IMR-90 (cell line): Measurements from ENCODE around the gene AFG1L. TPM values are rescaled to one million over a fixed set of nuclear protein-coding genes. Genes with fewer than 3 reads are reported as not detected.

Experiments used
- ATAC-seq: fragments of 200-7000 bp; cut with Tn5 transposase; 2 replicates; pipeline ENCODE4 v1.9.1; 2020; ENCODE audit warnings: low read depth, mild to moderate bottlenecking, moderate library complexity
- Bru-seq: library from RNA; stranded (reverse); fragments of 400-500 nt; gene quantifications from one replicate; lab custom pipeline; 2021; lab: Mats Ljungman, UMichigan
- BruChase-seq, 2 experiments: library from RNA; stranded (reverse); fragments of 400-500 nt; gene quantifications; one replicate each; lab custom pipeline; 2021; lab: Mats Ljungman, UMichigan
- BruUV-seq: library from RNA; stranded (reverse); fragments of 400-500 nt; replicated peaks from 2 replicates; lab custom pipeline; 2021; lab: Mats Ljungman, UMichigan
- CTCF ChIA-PET: fragments of 300-600 bp; formaldehyde crosslinking; extraction: SDS; loops from one replicate; lab custom pipeline; 2021; ENCODE audit warnings: antibody characterized with exemption; lab: Yijun Ruan, JAX
- POLR2A ChIA-PET: fragments of 300-600 bp; sonication (Branson Sonifier 250); formaldehyde crosslinking; loops from one replicate; lab custom pipeline; 2022; ENCODE audit warnings: antibody characterized with exemption; ENCODE audit not compliant: unreplicated experiment; lab: Charles Lee
- DNase-seq: peaks from one replicate; pipeline ENCODE4 v3.0.0; 2013
- H2AFZ ChIP-seq: replicated peaks from 2 replicates; pipeline ENCODE3; 2013; ENCODE audit warnings: low read length, mild to moderate bottlenecking; ENCODE audit not compliant: poor library complexity
- H2AK5ac ChIP-seq: 2 replicates; pipeline ENCODE4 v1.6.1; 2013; ENCODE audit warnings: low read depth, low read length, inconsistent platforms
- H2AK9ac ChIP-seq: replicated peaks from 2 replicates; pipeline ENCODE3; 2013; ENCODE audit warnings: mild to moderate bottlenecking, low read depth, low read length, moderate library complexity; ENCODE audit not compliant: poor library complexity
- H2BK120ac ChIP-seq: 2 replicates; pipeline ENCODE4 v1.6.1; 2013; ENCODE audit warnings: low read depth, low read length, inconsistent platforms
- H2BK15ac ChIP-seq: 3 replicates; pipeline ENCODE4 v1.6.1; 2013; ENCODE audit warnings: low read depth, low read length, inconsistent platforms
- H2BK20ac ChIP-seq: 2 replicates; pipeline ENCODE4 v1.6.1; 2013; ENCODE audit warnings: low read depth, mild to moderate bottlenecking, inconsistent platforms, low read length, moderate library complexity
- H2BK5ac ChIP-seq: 2 replicates; pipeline ENCODE4 v1.6.1; 2013; ENCODE audit warnings: mild to moderate bottlenecking, low read depth, low read length, inconsistent platforms; ENCODE audit not compliant: poor library complexity, severe bottlenecking
- H3K14ac ChIP-seq: replicated peaks from 2 replicates; pipeline ENCODE4 v1.6.1; 2013; ENCODE audit warnings: low read depth, low read length, inconsistent platforms
- H3K18ac ChIP-seq: 2 replicates; pipeline ENCODE4 v1.6.1; 2013; ENCODE audit warnings: low read depth, low read length, control low read depth
- H3K23ac ChIP-seq: 2 replicates; pipeline ENCODE4 v1.6.1; 2013; ENCODE audit warnings: low read depth, low read length, inconsistent platforms
- H3K27ac ChIP-seq: 2 replicates; pipeline ENCODE4 v1.5.1; 2013; ENCODE audit warnings: mild to moderate bottlenecking, control low read depth, low read length; ENCODE audit not compliant: insufficient read depth
- H3K27me3 ChIP-seq: 2 replicates; pipeline ENCODE4 v1.6.1; 2013; ENCODE audit warnings: low read length; ENCODE audit not compliant: control insufficient read depth, insufficient read depth
- H3K36me3 ChIP-seq: 2 replicates; pipeline ENCODE4 v1.6.1; 2013; ENCODE audit warnings: low read length, mixed read lengths; ENCODE audit not compliant: control insufficient read depth, insufficient read depth
- H3K4ac ChIP-seq: 2 replicates; pipeline ENCODE4 v1.6.1; 2013; ENCODE audit warnings: low read depth, low read length, inconsistent platforms
- H3K4me1 ChIP-seq: 2 replicates; pipeline ENCODE4 v1.6.1; 2013; ENCODE audit warnings: low read length, mixed read lengths; ENCODE audit not compliant: control insufficient read depth, insufficient read depth
- H3K4me2 ChIP-seq: 2 replicates; pipeline ENCODE4 v1.6.1; 2013; ENCODE audit warnings: low read depth, mild to moderate bottlenecking, control low read depth, low read length, moderate library complexity
- H3K4me3 ChIP-seq: 2 replicates; pipeline ENCODE4 v1.5.1; 2013; ENCODE audit warnings: low read depth, mild to moderate bottlenecking, control low read depth, low read length, moderate library complexity; ENCODE audit not compliant: insufficient read depth
- H3K56ac ChIP-seq: 2 replicates; pipeline ENCODE4 v1.6.1; 2013; ENCODE audit warnings: low read length, inconsistent platforms; ENCODE audit not compliant: insufficient read depth; ENCODE audit errors: extremely low read depth
- H3K79me1 ChIP-seq, 2 experiments: 2 replicates each; pipeline ENCODE4 v1.6.1; 2013; ENCODE audit warnings: low read length in 2 of 2, inconsistent platforms in 1 of 2, low read depth in 1 of 2
- H3K9ac ChIP-seq: 2 replicates; pipeline ENCODE4 v1.6.1; 2013; ENCODE audit warnings: low read depth, low read length, control low read depth
- H3K9me1 ChIP-seq: 2 replicates; pipeline ENCODE4 v1.6.1; 2013; ENCODE audit warnings: low read length, inconsistent platforms; ENCODE audit not compliant: insufficient read depth
- H3K9me3 ChIP-seq: 2 replicates; pipeline ENCODE4 v1.6.1; 2013; ENCODE audit warnings: low read length; ENCODE audit not compliant: control insufficient read depth, insufficient read depth
- H4K20me1 ChIP-seq: 2 replicates; pipeline ENCODE4 v1.6.1; 2013; ENCODE audit warnings: low read length, inconsistent platforms; ENCODE audit not compliant: insufficient read depth
- H4K5ac ChIP-seq: 2 replicates; pipeline ENCODE4 v1.6.1; 2013; ENCODE audit warnings: mild to moderate bottlenecking, low read depth, low read length, control low read depth
- H4K8ac ChIP-seq, 2 experiments: 2 replicates each; pipeline ENCODE4 v1.6.1; 2013; ENCODE audit warnings: low read depth in 2 of 2, low read length in 2 of 2, control low read depth in 1 of 2, inconsistent platforms in 1 of 2
- H4K91ac ChIP-seq: 2 replicates; pipeline ENCODE4 v1.6.1; 2013; ENCODE audit warnings: low read depth, low read length, inconsistent platforms; ENCODE audit not compliant: insufficient read depth
- BHLHE40 ChIP-seq: fragments of 150-350 bp; IDR thresholded peaks from 2 replicates; pipeline ENCODE4 v1.6.1; 2016; ENCODE audit warnings: mild to moderate bottlenecking, low read depth, low read length
- CHD1 ChIP-seq: IDR thresholded peaks from 2 replicates; pipeline ENCODE4 v1.6.1; 2012; ENCODE audit warnings: low read depth, low read length, improper control_type of control experiment
- MAFK ChIP-seq: IDR thresholded peaks from 2 replicates; pipeline ENCODE4 v1.6.1; 2012; ENCODE audit warnings: low read depth, low read length, improper control_type of control experiment
- MAZ ChIP-seq: IDR thresholded peaks from 2 replicates; pipeline ENCODE4 v1.6.1; 2012; ENCODE audit warnings: low read depth, mild to moderate bottlenecking, low read length, improper control_type of control experiment, moderate library complexity, borderline replicate concordance
- MXI1 ChIP-seq: IDR thresholded peaks from 2 replicates; pipeline ENCODE4 v1.6.1; 2012; ENCODE audit warnings: low read depth, mild to moderate bottlenecking, low read length, moderate library complexity, borderline replicate concordance
- POLR2A ChIP-seq: IDR thresholded peaks from 2 replicates; pipeline ENCODE4 v1.6.1; 2012; ENCODE audit warnings: mild to moderate bottlenecking, low read depth, low read length
- WGBS, 2 experiments: methylation state at CpG; one replicate each; pipeline versions ENCODE4 v1.1.5 to v1.1.7; 2013; ENCODE audit warnings: missing lambda C conversion rate in 2 of 2; ENCODE audit not compliant: insufficient read length in 1 of 2; ENCODE audit errors: extremely low coverage in 2 of 2; 5-methylcytosine and 5-hydroxymethylcytosine counted together
- dilution Hi-C: fragments of 300-500 bp; cut with HindIII; formaldehyde crosslinking; loops from one replicate; pipeline ENCODE4 v1.14.3; 2018; ENCODE audit warnings: low sequenced_read_pairs; ENCODE audit not compliant: unreplicated experiment
- in situ Hi-C: fragments of 300-500 bp; cut with MboI; formaldehyde crosslinking; loops from 3 replicates; pipeline ENCODE4 v1.14.3; 2019; ENCODE audit warnings: low sequenced_read_pairs, inconsistent platforms, mixed read lengths
- intact Hi-C: fragments of 100-400 bp; cut with micrococcal nuclease; formaldehyde crosslinking; loops from 2 replicates; pipeline ENCODE4 v1.10.0; 2022
- long read RNA-seq: library from polyadenylated mRNA; unstranded; transcript quantifications from one replicate; pipeline ENCODE4 v2.0.0, GENCODE V29; 2021; ENCODE audit not compliant: unreplicated experiment
- polyA plus RNA-seq, 3 experiments: library from polyadenylated mRNA; depleted of rRNA; stranded (reverse); fragments of >200 nt; gene quantifications; 2 replicates each; pipeline ENCODE4 v1.2.3, GENCODE V29; 2012; ENCODE audit warnings: low replicate concordance in 1 of 3
- total RNA-seq: library from RNA; depleted of rRNA; stranded (reverse); fragments of >200 nt; gene quantifications from 2 replicates; pipeline ENCODE4 v1.2.3, GENCODE V29; 2012; rRNA removed
- TF ChIP-seq, protein P1 (sequence below): fragments of 150-350 bp; IDR thresholded peaks from 2 replicates; pipeline ENCODE4 v1.6.1; 2016; ENCODE audit warnings: low read depth, mild to moderate bottlenecking, low read length, moderate library complexity, borderline replicate concordance

AFG1L gene
- total RNA-seq (2.0 and 2.8 TPM in 2 replicates), polyA plus RNA-seq (2012; rRNA removed) (0.90 and 1.0 TPM in 2 replicates), Bru-seq, nascent RNA (percentile 52 among the genes with signal in this experiment), BruChase-seq, experiment 1, labeled RNA remaining after a 6-hour chase (percentile 59 among the genes with signal in this experiment), BruChase-seq, experiment 2, labeled RNA remaining after a 2-hour chase (percentile 52 among the genes with signal in this experiment)
- 0.27 and 0.35 TPM in 2 replicates for polyA plus RNA-seq (2012; cell fraction: cytosol; rRNA removed)
- 0.44 and 2.8 TPM in 2 replicates for polyA plus RNA-seq (2012; cell fraction: nucleus; rRNA removed; ENCODE audit: low replicate concordance)
- long read RNA-seq, full-length matches to known transcripts: 2 of 4 reads
- long read RNA-seq, partial matches to known transcripts: 0 of 4 reads
- long read RNA-seq, other reads (novel, unspliced or antisense): 2 of 4 reads

DNA sequence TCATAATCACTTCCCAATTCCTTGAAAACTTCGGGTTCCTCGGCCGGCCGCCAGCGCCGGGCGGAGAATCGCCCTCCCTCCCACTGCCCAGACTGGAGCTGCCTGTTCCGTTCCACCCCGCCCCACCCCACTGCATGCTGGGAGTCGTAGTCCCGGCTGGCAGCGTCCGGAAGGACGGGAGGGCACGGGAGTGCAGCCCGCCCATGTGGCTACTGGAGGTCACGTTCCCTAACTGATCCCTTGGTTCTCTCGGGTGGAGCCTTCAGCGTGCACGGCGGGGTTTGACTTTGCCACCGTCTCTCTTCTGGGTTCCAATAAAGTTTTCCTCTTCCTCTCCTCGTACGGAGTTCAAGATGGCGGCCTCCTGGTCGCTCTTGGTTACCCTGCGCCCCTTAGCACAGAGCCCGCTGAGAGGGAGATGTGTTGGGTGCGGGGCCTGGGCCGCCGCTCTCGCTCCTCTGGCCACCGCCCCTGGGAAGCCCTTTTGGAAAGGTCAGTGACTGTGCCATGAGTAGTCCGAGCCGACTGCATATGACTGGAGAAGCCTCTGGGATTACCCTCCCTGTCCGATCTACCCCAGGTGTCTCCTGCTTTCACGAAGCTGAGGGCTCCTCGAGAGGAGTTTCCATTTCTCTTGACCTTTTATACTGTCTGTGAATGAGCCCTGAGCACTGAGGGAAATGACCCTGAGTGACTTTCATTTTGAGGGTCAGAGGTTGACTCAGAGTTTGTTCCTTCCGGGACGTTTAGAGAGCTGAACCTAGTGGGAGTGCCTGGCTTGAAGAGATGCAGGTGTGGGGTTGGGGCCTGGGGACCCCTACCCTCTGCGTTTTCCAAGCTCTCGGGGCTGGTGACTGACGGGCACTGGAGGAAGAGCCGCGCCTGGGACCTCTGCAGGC lies at the start of gene AFG1L:
Gene AFG1L, plus strand, starts transcription at position 328 of the 899 bp plus-strand sequence. Its CDS starts 26 bp downstream, at position 354.
- H2AK9ac ChIP-seq: peak within 1 kb of the TSS; percentile 91
- dilution Hi-C loops (no loop called here), in situ Hi-C loops (no loop called here), intact Hi-C loops (loop anchor here (1.0 kb wide), 1 partner anchor 34 kb away; the partner anchor contains the start of gene SNX3)
- no peaks in the 10 kb centered on the region for H3K9me1 ChIP-seq
- peaks cover 8 to 13% of the 10 kb centered on the region in 2 experiments for H3K79me1 ChIP-seq
- H2AK5ac ChIP-seq: peak within 1 kb of the TSS; percentile 75
- CTCF ChIA-PET: interaction anchor here (0.6 kb wide), 1 partner anchor 413 kb away, joined by 3 read pairs; no protein-coding TSS in a partner anchor
- peak within 1 kb of the TSS; percentile 97 for H3K4ac ChIP-seq
- POLR2A ChIA-PET: no interaction called here
- peak within 1 kb of the TSS; percentile 94; the same call in 2 of the 3 replicates for H2BK15ac ChIP-seq
- peak within 1 kb of the TSS; percentile 98 for H3K23ac ChIP-seq
- no peaks in the 10 kb centered on the region for H4K20me1 ChIP-seq
- WGBS, 2 experiments: 2% methylated on average over 13 of the region's 46 CpGs; no CpG with 5 or more reads in 1 of the 2 experiments
- H3K27ac ChIP-seq: peak within 1 kb of the TSS; percentile 95
- H2BK20ac ChIP-seq: peak within 1 kb of the TSS; percentile 86
- peak within 1 kb of the TSS; percentile 98 for H2AFZ ChIP-seq
- no peaks in the 10 kb centered on the region for H3K27me3 ChIP-seq
- peak; percentile 80 for DNase-seq
- H3K4me2 ChIP-seq: peak within 1 kb of the TSS; percentile 92
- peak within 1 kb of the TSS; percentile 75 for H3K4me3 ChIP-seq
- no peaks in the 10 kb centered on the region for H3K36me3 ChIP-seq
- H2BK5ac ChIP-seq: peak within 1 kb of the TSS; percentile 93
- no peaks in the 10 kb centered on the region for H3K9me3 ChIP-seq
- peak within 1 kb of the TSS; percentile 98 for H4K91ac ChIP-seq
- H3K9ac ChIP-seq: peak within 1 kb of the TSS; percentile 91
- ATAC-seq: peak; percentile 99
- no peaks in the 10 kb centered on the region for H3K4me1 ChIP-seq
- H3K18ac ChIP-seq: peak within 1 kb of the TSS; percentile 95
- H4K5ac ChIP-seq: peak within 1 kb of the TSS; percentile 95
- peak within 1 kb of the TSS; percentile 99 for H3K14ac ChIP-seq
- peak; percentile 39; the same call in 1 of the 2 replicates for TF ChIP-seq POLR2A
- TF ChIP-seq BHLHE40: peak; percentile 73
- 0 out of 2 replicates have a peak, but pooled peaks have one; percentile 21 for TF ChIP-seq MXI1
- TF ChIP-seq MAZ: peak; percentile 45; the same call in 1 of the 2 replicates
- no peak for TF ChIP-seq MAFK
- TF ChIP-seq CHD1: no peak
- TF ChIP-seq, protein P1, sequence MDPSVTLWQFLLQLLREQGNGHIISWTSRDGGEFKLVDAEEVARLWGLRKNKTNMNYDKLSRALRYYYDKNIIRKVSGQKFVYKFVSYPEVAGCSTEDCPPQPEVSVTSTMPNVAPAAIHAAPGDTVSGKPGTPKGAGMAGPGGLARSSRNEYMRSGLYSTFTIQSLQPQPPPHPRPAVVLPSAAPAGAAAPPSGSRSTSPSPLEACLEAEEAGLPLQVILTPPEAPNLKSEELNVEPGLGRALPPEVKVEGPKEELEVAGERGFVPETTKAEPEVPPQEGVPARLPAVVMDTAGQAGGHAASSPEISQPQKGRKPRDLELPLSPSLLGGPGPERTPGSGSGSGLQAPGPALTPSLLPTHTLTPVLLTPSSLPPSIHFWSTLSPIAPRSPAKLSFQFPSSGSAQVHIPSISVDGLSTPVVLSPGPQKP: no peak
- BruUV-seq: no TSS peak
- H3K56ac ChIP-seq: peak within 1 kb of the TSS; percentile 97
- peak within 1 kb of the TSS; percentile 95 to 100 for H4K8ac ChIP-seq
- H2BK120ac ChIP-seq: peak within 1 kb of the TSS; percentile 95
